Measurements from ENCODE around the gene ME2. TPM values are rescaled to one million over a fixed set of nuclear protein-coding genes. Genes with fewer than 3 reads are reported as not detected.
A peak's percentile ranks its signal among the peaks of the same experiment; 100 is the strongest.
"Not testable (repeated sequence)": the region's sequence is repeated elsewhere in the genome, so short reads cannot be mapped to it uniquely, and the experiment has no call there.

The ME2 gene
- total and polyA plus RNA-seq, 2 donors (not counting 3 experiments of a cell fraction or from before 2014, with no cell fraction given), result 28.6 to 42.4 TPM

DNA sequence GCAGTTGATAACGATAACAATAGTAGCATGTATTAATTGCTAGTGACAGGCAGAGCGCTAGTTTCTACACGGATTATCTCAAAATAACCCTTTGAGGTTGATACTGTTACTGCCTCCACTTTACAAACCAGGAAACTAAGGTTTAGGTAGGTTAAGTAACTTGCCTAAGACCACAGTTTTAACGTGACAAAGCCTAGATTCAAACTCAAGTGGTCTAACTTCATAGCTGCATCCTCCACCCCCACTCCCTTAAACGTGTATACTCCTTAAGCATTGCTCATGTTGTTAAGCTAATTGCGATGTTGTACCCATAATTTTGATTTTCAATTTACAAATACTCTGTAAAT is 1.2 kb downstream of the ME2 start:
- no peaks in the 10 kb centered on the region for H4K20me1 ChIP-seq (replicated peaks; ENCODE audit: control insufficient read depth, extremely low read depth, insufficient read depth, low read length)
- H3K36me3 ChIP-seq (ENCODE audit: control insufficient read depth in 2 of 2, extremely low read depth in 1 of 2, insufficient read depth in 2 of 2, low read length in 2 of 2), result no peaks in the 10 kb centered on the region
- POLR2A ChIA-PET, result no interaction called here
- H2AFZ ChIP-seq (ENCODE audit: low read depth, low read length), result peak overlapping the region; percentile 48
- no peak overlapping the region for H3K27ac ChIP-seq (ENCODE audit: insufficient read depth, low read depth, low read length)
- H3K4me2 ChIP-seq (ENCODE audit: insufficient read depth, low read length), result peak overlapping the region; percentile 99
- dilution Hi-C loops (cut with MboI; ENCODE audit: extremely low pct_ligation_motif_present, low sequenced_read_pairs), result no loop called here
- H3K4me3 ChIP-seq (replicated peaks in 1 of 3; ENCODE audit: insufficient read depth in 1 of 3, low read depth in 1 of 3, low read length in 3 of 3), result peak overlapping the region; percentile 50 to 94 (median 69)
- peaks cover 42% of the 10 kb centered on the region for H3K79me2 ChIP-seq (ENCODE audit: control insufficient read depth, insufficient read depth, low read length)
- no peaks in the 10 kb centered on the region for H3K9me1 ChIP-seq (replicated peaks; ENCODE audit: control insufficient read depth, extremely low read depth, insufficient read depth, low read length)
- TF ChIP-seq MAX (IDR thresholded peaks at IDR 0.05; ENCODE audit: insufficient read depth, insufficient read length), result no peak
- no peak for TF ChIP-seq FOS (IDR thresholded peaks at IDR 0.05; ENCODE audit: borderline replicate concordance, insufficient read depth, low read length)
- no peak for TF ChIP-seq EZH2 (IDR thresholded peaks at IDR 0.05; ENCODE audit: borderline replicate concordance, low read depth, low read length, severe bottlenecking)
- TF ChIP-seq CTCF (IDR thresholded peaks at IDR 0.05; ENCODE audit: extremely low read depth in 1 of 2, insufficient read depth in 1 of 2, low read depth in 1 of 2, low read length in 2 of 2), result no peak
- TF ChIP-seq POLR2A (IDR thresholded peaks at IDR 0.05; ENCODE audit: low read depth, low read length), result no peak
- no peak for TF ChIP-seq POLR2AphosphoS5 (IDR thresholded peaks at IDR 0.05; ENCODE audit: insufficient read depth, low read depth, low read length)
- no peak for TF ChIP-seq MYC (IDR thresholded peaks at IDR 0.05; ENCODE audit: low read depth, low read length)
- TF ChIP-seq GATA2 (IDR thresholded peaks at IDR 0.05; ENCODE audit: insufficient read depth, insufficient read length, low read depth, low read length), result no peak
- TF ChIP-seq JUN (IDR thresholded peaks at IDR 0.05; ENCODE audit: borderline replicate concordance, insufficient read depth, insufficient read length, low read depth), result no peak
- intact Hi-C loops (cut with micrococcal nuclease), result loop anchor here (1.0 kb wide), 1 partner anchor 10 kb away; no protein-coding TSS in a partner anchor
- no peak for FAIRE-seq
- TSS peak; percentile 39 for BruUV-seq (replicated peaks)
- peak overlapping the region; percentile 78 for H3K9ac ChIP-seq (replicated peaks; ENCODE audit: extremely low read depth, insufficient read depth, low read length)
- CTCF ChIA-PET, result no interaction called here
- no peak for DNase-seq (ENCODE audit: low read depth, low spot score)
- no peaks in the 10 kb centered on the region for H3K27me3 ChIP-seq (ENCODE audit: control insufficient read depth in 2 of 2, insufficient read depth in 2 of 2, low read length in 2 of 2)
- peaks cover 9% of the 10 kb centered on the region for H3K4me1 ChIP-seq (ENCODE audit: control insufficient read depth, extremely low read depth, insufficient read depth, low read length)
- no peaks in the 10 kb centered on the region for H3K9me3 ChIP-seq (replicated peaks; ENCODE audit: control insufficient read depth, insufficient read depth, low read length)

GRCh38 chr18:50880944-50881343 is 2.0 kb downstream of the ME2 start:
- H3K27me3 ChIP-seq (ENCODE audit: control insufficient read depth in 2 of 2, insufficient read depth in 2 of 2, low read length in 2 of 2); POLR2A ChIA-PET; H3K9me3 ChIP-seq (replicated peaks; ENCODE audit: control insufficient read depth, insufficient read depth, low read length); BruUV-seq (replicated peaks); H3K4me2 ChIP-seq (ENCODE audit: insufficient read depth, low read length); DNase-seq (ENCODE audit: low read depth, low spot score); H2AFZ ChIP-seq (ENCODE audit: low read depth, low read length); dilution Hi-C loops (cut with MboI; ENCODE audit: extremely low pct_ligation_motif_present, low sequenced_read_pairs); H3K27ac ChIP-seq (ENCODE audit: insufficient read depth, low read depth, low read length); H3K4me3 ChIP-seq (replicated peaks in 1 of 3; ENCODE audit: insufficient read depth in 1 of 3, low read depth in 1 of 3, low read length in 3 of 3); H3K4me1 ChIP-seq (ENCODE audit: control insufficient read depth, extremely low read depth, insufficient read depth, low read length); H4K20me1 ChIP-seq (replicated peaks; ENCODE audit: control insufficient read depth, extremely low read depth, insufficient read depth, low read length); H3K36me3 ChIP-seq (ENCODE audit: control insufficient read depth in 2 of 2, extremely low read depth in 1 of 2, insufficient read depth in 2 of 2, low read length in 2 of 2); FAIRE-seq; H3K9me1 ChIP-seq (replicated peaks; ENCODE audit: control insufficient read depth, extremely low read depth, insufficient read depth, low read length); CTCF ChIA-PET; H3K9ac ChIP-seq (replicated peaks; ENCODE audit: extremely low read depth, insufficient read depth, low read length): not testable (repeated sequence)
- peaks cover 46% of the 10 kb centered on the region for H3K79me2 ChIP-seq (ENCODE audit: control insufficient read depth, insufficient read depth, low read length)
- intact Hi-C loops (cut with micrococcal nuclease), result loop anchor here (1.0 kb wide), 1 partner anchor 9 kb away; no protein-coding TSS in a partner anchor

All from endothelial cell of umbilical vein (primary cell).